Lower leg skin (tissue), 4 donors: ENCODE measurements around the gene EEF1E1. TPM values are rescaled to one million over a fixed set of nuclear protein-coding genes. Genes with fewer than 3 reads are reported as not detected.

Experiments used
- DNase-seq, 2 donors: peaks; one replicate each; pipeline ENCODE4 v3.0.0-alpha.2; 2019; ENCODE audit warnings: low spot score in 2 of 2
- H3K4me3 ChIP-seq: fragments of 200-600 bp; sonication (generic); 2 replicates; pipeline ENCODE4 v1.5.1; 2017; ENCODE audit warnings: mild to moderate bottlenecking, low read depth; ENCODE audit not compliant: poor library complexity, severe bottlenecking
- CTCF ChIP-seq, 3 donors: fragments of 450-650 bp; IDR thresholded peaks; one replicate each; pipeline ENCODE4 v1.5.1; 2016; ENCODE audit warnings: antibody characterized with exemption in 3 of 3, mild to moderate bottlenecking in 3 of 3, moderate library complexity in 2 of 3
- POLR2A ChIP-seq, 2 donors: fragments of 450-650 bp; IDR thresholded peaks; one replicate each; pipeline ENCODE4 v1.6.1; 2016 to 2017; ENCODE audit warnings: antibody characterized with exemption in 2 of 2, mild to moderate bottlenecking in 1 of 2, moderate library complexity in 1 of 2
- WGBS, 2 donors: methylation state at CpG; one replicate each; pipeline ENCODE4 v1.1.5; 2018; 5-methylcytosine and 5-hydroxymethylcytosine counted together
- intact Hi-C: fragments of 100-400 bp; cut with DNase I; formaldehyde crosslinking; loops from one replicate; pipeline ENCODE4 v1.15.0; 2023; ENCODE audit warnings: low total_unique reads
- total RNA-seq, 4 donors: library from RNA; depleted of rRNA; stranded (reverse); fragments of >200 nt; gene quantifications; one replicate each; pipeline ENCODE4 v1.1.0, GENCODE V29; 2016

Gene EEF1E1
- total RNA-seq, 4 donors from 2014 or later, result 11.1 to 39.4 (median 17.9) TPM

- intact Hi-C loops, result no loop called here
Observed at GRCh38 chr6:8105791-8106190, 3.4 kb upstream of the EEF1E1 start.

GRCh38 chr6:8103726-8104125, 1.4 kb upstream of the EEF1E1 start:
- DNase-seq, result no peak
- no peak overlapping the region for H3K4me3 ChIP-seq
- intact Hi-C loops, result no loop called here
- no peak for TF ChIP-seq CTCF (IDR thresholded peaks at IDR 0.05)
- TF ChIP-seq POLR2A (IDR thresholded peaks at IDR 0.05), result no peak

More at GRCh38 chr6:8105791-8106190, 3.4 kb upstream of the EEF1E1 start:
- no peak for DNase-seq
- no peak for TF ChIP-seq CTCF (IDR thresholded peaks at IDR 0.05)
- no peak overlapping the region for H3K4me3 ChIP-seq

GRCh38 chr6:8100159-8100854, 2.0 kb downstream of the EEF1E1 start:
- no peak overlapping the region for H3K4me3 ChIP-seq
- no peak for DNase-seq
- intact Hi-C loops, result no loop called here
- WGBS, 2 donors, result 92 to 93% methylated on average over 8 of the region's 8 CpGs
- TF ChIP-seq POLR2A (IDR thresholded peaks at IDR 0.05) (no peak), CTCF (IDR thresholded peaks at IDR 0.05) (no peak)

GRCh38 chr6:8090650-8091049, 11.7 kb downstream of the EEF1E1 start:
- intact Hi-C loops, result no loop called here
- H3K4me3 ChIP-seq, result no peak overlapping the region
- TF ChIP-seq CTCF (IDR thresholded peaks at IDR 0.05) (no peak), POLR2A (IDR thresholded peaks at IDR 0.05) (no peak)
- DNase-seq, result no peak
- WGBS, 2 donors, result 98% methylated on average over 3 of the region's 3 CpGs

GRCh38 chr6:8088886-8089285, 13.5 kb downstream of the EEF1E1 start:
- 93 to 98% methylated on average over 2 of the region's 2 CpGs for WGBS, 2 donors
- H3K4me3 ChIP-seq, result no peak overlapping the region
- TF ChIP-seq POLR2A (IDR thresholded peaks at IDR 0.05), result no peak
- intact Hi-C loops, result no loop called here
- no peak for DNase-seq

- no peak overlapping the region for H3K4me3 ChIP-seq
- TF ChIP-seq POLR2A (IDR thresholded peaks at IDR 0.05) (no peak), CTCF (IDR thresholded peaks at IDR 0.05) (no peak)
- intact Hi-C loops, result no loop called here
- DNase-seq, result no peak
- 90 to 96% methylated on average over 5 of the region's 5 CpGs for WGBS, 2 donors
Observed at GRCh38 chr6:8087870-8088754, 14.2 kb downstream of the EEF1E1 start.
